IPS-20b (cell line): Measurements from ENCODE around the gene FAM76B.

Experiments used
- H3K27ac ChIP-seq: one replicate; pipeline ENCODE4 v1.5.1; 2013; ENCODE audit warnings: low read length
- H3K27me3 ChIP-seq: 2 replicates; pipeline ENCODE4 v1.6.1; 2013; ENCODE audit warnings: mild to moderate bottlenecking, low read length, inconsistent platforms; ENCODE audit not compliant: insufficient read depth
- H3K36me3 ChIP-seq: 2 replicates; pipeline ENCODE4 v1.6.1; 2013; ENCODE audit warnings: low read depth, mild to moderate bottlenecking, inconsistent platforms, low read length, moderate library complexity; ENCODE audit not compliant: insufficient read depth
- H3K4me1 ChIP-seq: 2 replicates; pipeline ENCODE4 v1.6.1; 2013; ENCODE audit warnings: mild to moderate bottlenecking, control low read depth, inconsistent platforms, low read length, moderate library complexity; ENCODE audit not compliant: insufficient read depth
- H3K4me3 ChIP-seq: 2 replicates; pipeline ENCODE4 v1.5.1; 2013; ENCODE audit warnings: mild to moderate bottlenecking, low read length, inconsistent platforms
- H3K9ac ChIP-seq: 2 replicates; pipeline ENCODE4 v1.6.1; 2013; ENCODE audit warnings: low read depth, mild to moderate bottlenecking, inconsistent platforms, low read length, moderate library complexity
- H3K9me3 ChIP-seq: 2 replicates; pipeline ENCODE4 v1.6.1; 2013; ENCODE audit warnings: mild to moderate bottlenecking, low read depth, low read length, inconsistent platforms; ENCODE audit not compliant: insufficient read depth

FAM76B gene

GRCh38 chr11:95762534-95762933 is 27.0 kb downstream of the FAM76B start:
- H3K4me3 ChIP-seq, result no peak overlapping the region
- no peaks in the 10 kb centered on the region for H3K9me3 ChIP-seq

GRCh38 chr11:95760941-95761340 is 28.6 kb downstream of the FAM76B start:
- Histone ChIP-seq H3K36me3 (no peaks in the 10 kb centered on the region), H3K9me3 (no peaks in the 10 kb centered on the region), H3K4me1 (no peaks in the 10 kb centered on the region), H3K9ac (no peak overlapping the region), H3K27me3 (no peaks in the 10 kb centered on the region), H3K4me3 (no peak overlapping the region), H3K27ac (no peak overlapping the region)

More at GRCh38 chr11:95762534-95762933, 27.0 kb downstream of the FAM76B start:
- H3K9ac ChIP-seq, result no peak overlapping the region
- H3K4me1 ChIP-seq, result no peaks in the 10 kb centered on the region
- H3K27me3 ChIP-seq, result no peaks in the 10 kb centered on the region
- no peak overlapping the region for H3K27ac ChIP-seq
- no peaks in the 10 kb centered on the region for H3K36me3 ChIP-seq

- Histone ChIP-seq H3K27me3 (no peaks in the 10 kb centered on the region), H3K36me3 (no peaks in the 10 kb centered on the region), H3K9ac (no peak overlapping the region), H3K4me3 (no peak overlapping the region), H3K4me1 (no peaks in the 10 kb centered on the region), H3K9me3 (no peaks in the 10 kb centered on the region), H3K27ac (no peak overlapping the region)
Observed at GRCh38 chr11:95751515-95751914, 38.1 kb downstream of the FAM76B start.

- Histone ChIP-seq H3K4me1 (no peaks in the 10 kb centered on the region), H3K27ac (no peak overlapping the region), H3K36me3 (no peaks in the 10 kb centered on the region), H3K4me3 (no peak overlapping the region), H3K27me3 (no peaks in the 10 kb centered on the region), H3K9ac (no peak overlapping the region), H3K9me3 (no peaks in the 10 kb centered on the region)
Observed at GRCh38 chr11:95750101-95750500, 39.5 kb downstream of the FAM76B start.

- no peaks in the 10 kb centered on the region for H3K27me3 ChIP-seq
- no peaks in the 10 kb centered on the region for H3K36me3 ChIP-seq
- no peak overlapping the region for H3K4me3 ChIP-seq
Observed at GRCh38 chr11:95739108-95739938, 50.3 kb downstream of the FAM76B start.

GRCh38 chr11:95736809-95737208 is 52.8 kb downstream of the FAM76B start:
- Histone ChIP-seq H3K9me3 (no peaks in the 10 kb centered on the region), H3K4me3 (no peak overlapping the region), H3K9ac (no peak overlapping the region), H3K4me1 (no peaks in the 10 kb centered on the region), H3K36me3 (no peaks in the 10 kb centered on the region), H3K27me3 (no peaks in the 10 kb centered on the region), H3K27ac (no peak overlapping the region)

More at GRCh38 chr11:95739108-95739938, 50.3 kb downstream of the FAM76B start:
- Histone ChIP-seq H3K4me1 (no peaks in the 10 kb centered on the region), H3K27ac (no peak overlapping the region), H3K9me3 (no peaks in the 10 kb centered on the region), H3K9ac (no peak overlapping the region)

- H3K9ac ChIP-seq, result no peak overlapping the region
- no peak overlapping the region for H3K27ac ChIP-seq
- H3K36me3 ChIP-seq, result no peaks in the 10 kb centered on the region
- H3K27me3 ChIP-seq, result no peaks in the 10 kb centered on the region
- no peaks in the 10 kb centered on the region for H3K9me3 ChIP-seq
- H3K4me1 ChIP-seq, result no peaks in the 10 kb centered on the region
- no peak overlapping the region for H3K4me3 ChIP-seq
Observed at GRCh38 chr11:95736355-95736754, 53.2 kb downstream of the FAM76B start.

DNA sequence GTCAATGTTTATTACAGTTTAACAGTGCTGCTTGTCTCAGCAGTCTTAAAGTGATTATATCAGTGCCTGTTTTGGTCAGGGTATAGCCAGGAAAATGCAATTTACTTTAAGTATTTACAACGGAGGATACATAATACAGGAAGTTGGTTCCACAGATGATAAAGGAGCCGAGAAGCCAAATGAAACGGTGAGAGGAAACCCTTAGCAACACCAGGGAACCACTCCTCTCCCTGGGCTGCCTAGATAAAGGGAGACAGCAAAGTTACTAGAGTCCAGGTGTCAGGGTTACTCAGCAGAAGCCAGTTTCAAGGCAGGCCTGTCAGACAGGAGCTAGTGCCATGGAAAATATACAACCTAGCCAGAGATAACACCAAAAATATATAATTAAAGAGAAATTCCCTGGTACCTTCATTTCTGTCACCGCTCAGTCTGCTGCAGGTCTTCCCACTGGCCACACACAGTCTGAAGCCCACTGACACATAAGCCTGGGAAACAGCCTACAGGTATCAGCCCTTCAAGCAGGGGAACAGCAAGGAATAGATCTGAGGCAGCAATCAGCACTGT is 55.5 kb downstream of the FAM76B start:
- H3K27ac ChIP-seq, result no peak overlapping the region
- H3K4me3 ChIP-seq, result no peak overlapping the region
- no peaks in the 10 kb centered on the region for H3K27me3 ChIP-seq
- no peak overlapping the region for H3K9ac ChIP-seq
- H3K9me3 ChIP-seq, result no peaks in the 10 kb centered on the region
- no peaks in the 10 kb centered on the region for H3K4me1 ChIP-seq
- no peaks in the 10 kb centered on the region for H3K36me3 ChIP-seq

DNA sequence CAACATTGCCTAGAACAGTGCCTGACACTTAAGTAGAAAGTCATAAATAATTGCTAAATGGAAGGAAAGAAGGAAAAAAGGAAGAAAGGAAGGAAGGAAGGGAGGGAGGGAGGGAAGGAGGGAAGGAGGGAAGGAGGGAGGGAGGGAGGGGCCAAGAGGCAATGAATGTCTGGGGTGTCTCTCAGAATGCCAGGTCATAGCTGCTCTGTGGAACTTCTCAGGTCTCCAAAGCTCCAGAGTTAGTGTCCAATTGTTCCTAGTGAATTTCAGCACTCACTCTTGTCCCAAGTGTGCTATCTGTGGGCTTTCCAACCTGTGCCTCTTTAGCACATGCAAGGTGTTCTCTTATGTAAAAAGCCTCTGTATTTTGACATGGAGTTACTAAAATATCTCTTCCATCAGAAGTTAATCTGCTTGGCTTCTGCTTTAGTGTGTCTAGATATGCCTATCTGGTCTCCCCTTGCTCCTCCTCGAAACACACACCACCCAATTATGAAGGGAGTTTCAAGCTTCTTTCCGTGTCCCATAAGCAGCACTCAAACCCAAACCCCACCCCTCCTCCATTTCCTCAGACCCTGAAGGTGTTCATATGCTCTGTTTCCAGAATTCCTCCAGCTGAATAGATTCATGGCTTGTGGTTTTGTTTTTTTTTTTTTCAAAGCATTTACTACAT is 56.5 kb downstream of the FAM76B start:
- no peak overlapping the region for H3K4me3 ChIP-seq
- H3K27me3 ChIP-seq, result no peaks in the 10 kb centered on the region
- H3K27ac ChIP-seq, result no peak overlapping the region
- H3K4me1 ChIP-seq, result no peaks in the 10 kb centered on the region
- H3K9ac ChIP-seq, result no peak overlapping the region
- H3K9me3 ChIP-seq, result no peaks in the 10 kb centered on the region
- H3K36me3 ChIP-seq, result no peaks in the 10 kb centered on the region

- Histone ChIP-seq H3K27ac (no peak overlapping the region), H3K27me3 (no peaks in the 10 kb centered on the region), H3K4me3 (no peak overlapping the region), H3K36me3 (no peaks in the 10 kb centered on the region), H3K9ac (no peak overlapping the region), H3K4me1 (no peaks in the 10 kb centered on the region), H3K9me3 (no peaks in the 10 kb centered on the region)
Observed at GRCh38 chr11:95729462-95729861, 60.1 kb downstream of the FAM76B start.

DNA sequence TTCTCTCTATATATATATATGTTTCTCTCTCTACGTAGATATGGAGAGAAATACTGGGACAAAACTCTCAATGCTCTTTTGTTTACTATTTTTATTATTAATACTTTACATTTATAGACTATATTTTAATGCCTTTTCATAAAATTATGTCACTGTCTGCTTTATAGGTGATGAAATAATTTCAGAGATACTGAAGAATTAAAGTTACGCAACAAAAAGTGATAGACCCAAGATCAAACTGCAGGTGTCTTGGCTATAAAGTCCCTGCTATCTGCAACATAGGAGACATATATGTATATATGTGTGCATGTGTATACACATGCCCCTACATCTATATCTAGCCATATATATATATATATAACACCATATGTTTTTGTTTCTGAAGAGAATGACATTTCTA is 60.8 kb downstream of the FAM76B start:
- Histone ChIP-seq H3K4me3 (no peak overlapping the region), H3K9me3 (no peaks in the 10 kb centered on the region), H3K9ac (no peak overlapping the region), H3K4me1 (no peaks in the 10 kb centered on the region), H3K27ac (no peak overlapping the region), H3K27me3 (no peaks in the 10 kb centered on the region), H3K36me3 (no peaks in the 10 kb centered on the region)

DNA sequence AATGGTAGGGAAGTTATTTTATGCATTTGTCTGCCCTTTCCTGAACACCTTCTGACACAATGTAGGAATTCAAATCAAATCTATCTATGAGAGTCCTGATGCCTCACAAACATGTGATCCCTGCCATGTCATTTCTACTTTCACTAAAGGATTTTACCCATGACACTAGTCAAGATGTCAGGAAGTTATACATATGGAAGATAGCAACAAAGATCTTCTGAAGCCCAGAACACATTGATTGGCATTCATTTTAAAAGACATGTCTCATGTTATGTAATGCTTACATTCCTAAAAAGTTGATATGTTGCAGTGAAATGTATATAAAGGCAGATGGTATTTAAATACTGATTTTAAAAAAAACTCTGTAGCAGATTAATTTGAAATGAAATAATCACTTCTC is 61.5 kb downstream of the FAM76B start:
- no peak overlapping the region for H3K9ac ChIP-seq
- no peak overlapping the region for H3K27ac ChIP-seq
- H3K27me3 ChIP-seq, result no peaks in the 10 kb centered on the region
- H3K9me3 ChIP-seq, result no peaks in the 10 kb centered on the region
- no peaks in the 10 kb centered on the region for H3K36me3 ChIP-seq
- H3K4me1 ChIP-seq, result no peaks in the 10 kb centered on the region
- H3K4me3 ChIP-seq, result no peak overlapping the region
